Measurements from ENCODE around the gene TOLLIP.
"Not testable (repeated sequence)": the region's sequence is repeated elsewhere in the genome, so short reads cannot be mapped to it uniquely, and the experiment has no call there.

DNA sequence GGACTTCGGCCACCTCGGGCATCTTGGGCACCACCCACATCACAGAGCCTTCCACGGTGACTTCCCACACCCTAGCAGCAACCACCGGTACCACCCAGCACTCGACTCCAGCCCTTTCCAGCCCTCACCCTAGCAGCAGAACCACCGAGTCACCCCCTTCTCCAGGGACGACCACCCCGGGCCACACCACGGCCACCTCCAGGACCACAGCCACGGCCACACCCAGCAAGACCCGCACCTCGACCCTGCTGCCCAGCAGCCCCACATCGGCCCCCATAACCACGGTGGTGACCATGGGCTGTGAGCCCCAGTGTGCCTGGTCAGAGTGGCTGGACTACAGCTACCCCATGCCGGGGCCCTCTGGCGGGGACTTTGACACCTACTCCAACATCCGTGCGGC, 65.9 kb downstream of the TOLLIP start:
- TF ChIP-seq, protein P1, sequence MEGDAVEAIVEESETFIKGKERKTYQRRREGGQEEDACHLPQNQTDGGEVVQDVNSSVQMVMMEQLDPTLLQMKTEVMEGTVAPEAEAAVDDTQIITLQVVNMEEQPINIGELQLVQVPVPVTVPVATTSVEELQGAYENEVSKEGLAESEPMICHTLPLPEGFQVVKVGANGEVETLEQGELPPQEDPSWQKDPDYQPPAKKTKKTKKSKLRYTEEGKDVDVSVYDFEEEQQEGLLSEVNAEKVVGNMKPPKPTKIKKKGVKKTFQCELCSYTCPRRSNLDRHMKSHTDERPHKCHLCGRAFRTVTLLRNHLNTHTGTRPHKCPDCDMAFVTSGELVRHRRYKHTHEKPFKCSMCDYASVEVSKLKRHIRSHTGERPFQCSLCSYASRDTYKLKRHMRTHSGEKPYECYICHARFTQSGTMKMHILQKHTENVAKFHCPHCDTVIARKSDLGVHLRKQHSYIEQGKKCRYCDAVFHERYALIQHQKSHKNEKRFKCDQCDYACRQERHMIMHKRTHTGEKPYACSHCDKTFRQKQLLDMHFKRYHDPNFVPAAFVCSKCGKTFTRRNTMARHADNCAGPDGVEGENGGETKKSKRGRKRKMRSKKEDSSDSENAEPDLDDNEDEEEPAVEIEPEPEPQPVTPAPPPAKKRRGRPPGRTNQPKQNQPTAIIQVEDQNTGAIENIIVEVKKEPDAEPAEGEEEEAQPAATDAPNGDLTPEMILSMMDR (IDR thresholded peaks at IDR 0.05): not testable (repeated sequence)
- TF ChIP-seq POLR2A (IDR thresholded peaks at IDR 0.05): not testable (repeated sequence)

Data from body of pancreas (tissue), 4 donors.